AG04450 (cell line): ENCODE measurements around the gene LMTK2. TPM values are rescaled to one million over a fixed set of nuclear protein-coding genes. Genes with fewer than 3 reads are reported as not detected.
"Not testable (repeated sequence)": the region's sequence is repeated elsewhere in the genome, so short reads cannot be mapped to it uniquely, and the experiment has no call there.

Source experiments
- CTCF ChIA-PET: fragments of 300-600, 350-600 bp; formaldehyde crosslinking; extraction: SDS; loops from one replicate; lab custom pipeline; 2022; ENCODE audit warnings: antibody characterized with exemption, inconsistent platforms; lab: Charles Lee
- POLR2A ChIA-PET: fragments of 350-600 bp; formaldehyde crosslinking; extraction: SDS; loops from one replicate; lab custom pipeline; 2021; ENCODE audit warnings: antibody characterized with exemption, inconsistent platforms; lab: Yijun Ruan, JAX
- DNase-seq: peaks from one replicate; pipeline ENCODE4 v3.0.0-alpha.2; 2011; ENCODE audit warnings: low read depth, low spot score
- H3K27ac ChIP-seq: one replicate; pipeline ENCODE4 v1.5.1; 2012; ENCODE audit warnings: low read depth, low read length, control low read depth
- H3K27me3 ChIP-seq: one replicate; pipeline ENCODE4 v1.6.0; 2012; ENCODE audit warnings: low read length; ENCODE audit not compliant: control insufficient read depth, insufficient read depth
- H3K4me3 ChIP-seq: 2 replicates; pipeline ENCODE4 v1.5.1; 2011; ENCODE audit warnings: mild to moderate bottlenecking, low read depth, low read length, control low read depth
- H3K9me3 ChIP-seq: 2 replicates; pipeline ENCODE4 v1.5.1; 2012; ENCODE audit warnings: low read length; ENCODE audit not compliant: control insufficient read depth, insufficient read depth
- polyA plus RNA-seq: library from polyadenylated mRNA; depleted of rRNA; stranded (reverse); fragments of >200 nt; gene quantifications from 2 replicates; pipeline ENCODE4 v1.2.3, GENCODE V29; 2011
- TF ChIP-seq, protein P1 (sequence below): IDR thresholded peaks from 2 replicates; pipeline ENCODE4 v1.5.1; 2011; ENCODE audit warnings: low read depth, low read length, control low read depth, inconsistent platforms

Gene LMTK2
- polyA plus RNA-seq, 1 experiment = 3.7 TPM

DNA sequence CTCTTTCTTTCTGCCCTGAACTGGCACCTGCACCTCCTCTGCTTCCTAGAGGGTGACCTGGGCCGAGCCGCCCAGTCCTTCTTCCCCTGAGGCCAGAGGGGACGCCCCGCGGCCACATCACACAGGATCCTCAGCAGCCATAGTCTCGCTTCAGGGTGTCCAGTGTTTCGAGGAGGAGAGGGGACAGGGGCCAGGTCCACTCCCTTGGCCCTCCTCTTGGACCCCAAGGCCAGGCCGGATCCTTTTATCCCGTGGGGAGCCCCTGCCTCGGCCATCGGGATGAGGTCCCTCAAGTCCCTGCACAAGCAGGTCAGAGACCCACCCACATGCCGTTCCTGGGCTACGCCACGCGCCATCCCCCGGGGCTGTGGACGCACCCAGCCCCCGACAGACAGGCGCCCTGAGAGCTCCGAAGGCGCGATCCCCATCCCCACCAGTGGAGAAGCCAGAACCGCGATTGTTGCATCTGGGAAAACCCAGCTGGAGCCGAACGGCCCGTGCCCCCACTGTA is 108.2 kb downstream of the LMTK2 start:
- CTCF ChIA-PET = no interaction called here
- H3K27me3 ChIP-seq = no peaks in the 10 kb centered on the region
- no peak overlapping the region for H3K4me3 ChIP-seq
- TF ChIP-seq, protein P1, sequence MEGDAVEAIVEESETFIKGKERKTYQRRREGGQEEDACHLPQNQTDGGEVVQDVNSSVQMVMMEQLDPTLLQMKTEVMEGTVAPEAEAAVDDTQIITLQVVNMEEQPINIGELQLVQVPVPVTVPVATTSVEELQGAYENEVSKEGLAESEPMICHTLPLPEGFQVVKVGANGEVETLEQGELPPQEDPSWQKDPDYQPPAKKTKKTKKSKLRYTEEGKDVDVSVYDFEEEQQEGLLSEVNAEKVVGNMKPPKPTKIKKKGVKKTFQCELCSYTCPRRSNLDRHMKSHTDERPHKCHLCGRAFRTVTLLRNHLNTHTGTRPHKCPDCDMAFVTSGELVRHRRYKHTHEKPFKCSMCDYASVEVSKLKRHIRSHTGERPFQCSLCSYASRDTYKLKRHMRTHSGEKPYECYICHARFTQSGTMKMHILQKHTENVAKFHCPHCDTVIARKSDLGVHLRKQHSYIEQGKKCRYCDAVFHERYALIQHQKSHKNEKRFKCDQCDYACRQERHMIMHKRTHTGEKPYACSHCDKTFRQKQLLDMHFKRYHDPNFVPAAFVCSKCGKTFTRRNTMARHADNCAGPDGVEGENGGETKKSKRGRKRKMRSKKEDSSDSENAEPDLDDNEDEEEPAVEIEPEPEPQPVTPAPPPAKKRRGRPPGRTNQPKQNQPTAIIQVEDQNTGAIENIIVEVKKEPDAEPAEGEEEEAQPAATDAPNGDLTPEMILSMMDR = no peak
- peaks cover 4% of the 10 kb centered on the region; the same call in 1 of the 2 replicates for H3K9me3 ChIP-seq
- no peak overlapping the region for H3K27ac ChIP-seq
- no peak for DNase-seq
- POLR2A ChIA-PET = no interaction called here

DNA sequence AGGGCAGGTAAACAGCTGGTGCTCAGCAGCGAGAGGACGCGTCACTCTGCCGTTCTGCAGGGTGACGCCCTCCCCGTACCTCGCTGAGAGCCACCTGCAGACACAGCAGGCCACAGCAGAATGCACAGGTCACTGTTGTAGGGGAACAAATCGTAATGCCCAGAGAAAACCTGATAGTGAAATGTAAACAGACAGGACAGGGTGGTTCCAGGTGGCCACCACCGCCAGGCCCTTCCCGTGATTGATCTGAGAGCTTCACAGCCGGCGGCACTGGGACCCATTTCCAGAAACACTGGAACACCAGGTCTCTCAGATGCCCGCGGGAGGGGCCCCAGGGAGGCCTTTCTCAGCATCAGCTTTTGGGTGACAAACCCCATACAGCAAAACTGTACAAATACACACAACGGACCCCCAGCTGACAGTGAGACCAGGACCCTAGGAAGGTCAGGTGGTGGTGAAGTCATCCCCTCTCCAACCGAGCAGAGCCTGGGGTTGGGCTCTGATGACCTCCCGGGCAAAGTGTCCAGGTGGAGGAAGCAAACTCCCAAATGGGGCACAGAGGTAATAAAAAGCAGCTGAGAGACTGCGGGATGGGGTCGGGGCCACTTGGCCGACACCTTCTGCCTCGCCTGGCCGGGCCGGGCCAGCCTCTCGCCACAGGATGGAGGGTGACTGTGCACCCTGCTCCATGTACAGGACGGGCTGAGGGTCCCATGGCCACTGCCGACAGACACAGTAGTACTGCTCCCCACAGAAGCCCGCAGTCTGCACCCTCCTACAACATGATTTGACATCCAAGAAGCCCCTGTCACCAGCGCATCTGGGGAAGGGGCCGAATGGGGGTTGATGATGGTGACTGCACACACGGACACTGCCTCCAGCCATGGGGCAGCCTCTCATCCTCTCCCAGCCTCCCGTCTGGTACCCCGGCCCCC is 109.2 kb downstream of the LMTK2 start:
- CTCF ChIA-PET = no interaction called here
- DNase-seq = no peak

DNA sequence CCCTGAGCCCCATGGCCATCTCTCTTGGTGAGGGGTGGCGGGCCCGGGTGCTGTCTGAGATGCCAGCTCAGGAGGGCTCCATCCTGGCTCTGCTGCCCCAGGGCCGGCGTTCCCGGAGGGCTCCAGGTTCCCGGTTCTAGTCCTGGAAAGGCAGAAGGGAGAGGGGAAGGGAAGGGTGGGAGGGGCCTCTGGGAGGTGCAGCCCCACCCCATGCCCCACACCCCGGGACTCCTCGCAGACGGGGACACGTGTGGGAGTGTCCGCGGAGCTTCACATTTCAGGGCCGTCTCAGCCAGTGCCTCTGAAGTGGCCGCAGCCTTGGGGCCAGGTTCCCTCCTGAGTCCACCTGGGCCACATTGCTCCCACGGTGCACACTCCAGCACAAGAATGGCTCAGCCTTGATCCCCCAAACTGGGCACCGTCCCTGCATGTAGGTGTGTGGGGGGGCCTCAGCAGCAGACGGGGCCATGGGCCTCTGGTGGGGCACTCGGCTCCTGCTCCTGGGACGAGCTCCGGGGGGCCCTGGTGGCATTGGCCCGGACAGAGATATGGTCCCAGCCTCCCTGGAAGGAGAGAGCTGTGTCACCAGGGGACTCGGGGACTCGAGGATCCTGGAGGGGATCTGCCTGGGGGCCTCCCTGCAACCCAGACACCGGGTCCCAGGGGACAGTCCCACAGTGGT is 110.4 kb downstream of the LMTK2 start:
- Histone ChIP-seq H3K27ac (no peak overlapping the region), H3K9me3 (peaks cover 4% of the 10 kb centered on the region; the same call in 1 of the 2 replicates), H3K27me3 (no peaks in the 10 kb centered on the region), H3K4me3 (no peak overlapping the region)
- DNase-seq = no peak
- ChIA-PET POLR2A (interaction anchor here (0.7 kb wide), 1 partner anchor 13 kb away, joined by 10 read pairs; no protein-coding TSS in a partner anchor), CTCF (no interaction called here)
- TF ChIP-seq, protein P1 = no peak

More for the DNA sequence above, 109.2 kb downstream of the LMTK2 start:
- POLR2A ChIA-PET = interaction anchor here (0.7 kb wide), 1 partner anchor 12 kb away, joined by 10 read pairs; no protein-coding TSS in a partner anchor
- H3K4me3 ChIP-seq = no peak overlapping the region
- H3K9me3 ChIP-seq = peaks cover 4% of the 10 kb centered on the region; the same call in 1 of the 2 replicates
- no peak overlapping the region for H3K27ac ChIP-seq
- no peaks in the 10 kb centered on the region for H3K27me3 ChIP-seq
- TF ChIP-seq, protein P1 = no peak

DNA sequence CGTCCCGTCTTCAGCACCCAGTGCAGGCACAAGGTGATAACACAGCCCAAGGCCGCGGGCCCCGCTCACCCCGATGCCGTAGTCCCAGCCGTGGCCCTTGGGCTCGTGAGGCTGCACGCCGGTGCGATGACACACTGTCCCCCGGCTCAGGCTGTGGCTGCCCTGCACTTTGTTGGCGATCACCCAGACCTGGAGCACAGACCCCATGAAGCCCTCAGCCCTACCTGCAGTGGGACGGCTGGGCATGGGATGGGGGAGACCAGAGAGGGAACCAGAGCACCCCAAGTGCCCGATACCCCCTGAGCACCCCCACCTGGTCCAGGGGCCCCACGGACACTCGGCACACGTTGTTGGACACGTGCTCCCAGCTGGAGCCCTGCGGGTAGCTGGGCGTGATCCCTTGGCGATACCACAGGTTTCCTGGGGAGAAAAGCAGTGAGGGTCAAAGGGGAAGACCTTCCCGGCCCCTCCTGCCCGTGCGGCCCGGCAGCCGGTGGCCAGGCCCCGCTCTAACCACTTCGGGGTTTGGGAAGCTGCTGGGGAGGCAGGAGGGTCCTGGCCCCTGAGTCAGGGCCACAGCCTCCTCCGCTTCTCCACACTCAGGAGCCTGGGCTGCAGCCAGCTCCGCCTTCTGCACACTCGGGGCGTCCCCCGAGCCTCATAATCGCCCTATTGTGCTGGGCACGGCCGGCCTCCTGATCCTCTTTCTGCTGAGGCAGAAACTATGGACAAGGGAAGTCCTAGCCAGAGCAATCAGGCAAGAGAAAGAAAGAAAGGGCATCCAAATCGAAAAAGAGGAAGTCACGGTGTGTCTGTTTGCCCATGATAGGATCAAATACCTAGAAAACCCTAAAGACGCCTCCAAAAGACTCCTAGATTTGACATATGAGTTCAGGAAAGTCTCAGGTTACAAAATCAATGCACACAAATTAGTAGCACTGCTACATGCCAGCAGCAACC is 111.2 kb downstream of the LMTK2 start:
- no peaks in the 10 kb centered on the region for H3K27me3 ChIP-seq
- POLR2A ChIA-PET = no interaction called here
- peaks cover 4% of the 10 kb centered on the region; the same call in 1 of the 2 replicates for H3K9me3 ChIP-seq
- H3K4me3 ChIP-seq = no peak overlapping the region
- CTCF ChIA-PET = no interaction called here
- no peak for DNase-seq
- TF ChIP-seq, protein P1 = no peak
- no peak overlapping the region for H3K27ac ChIP-seq

DNA sequence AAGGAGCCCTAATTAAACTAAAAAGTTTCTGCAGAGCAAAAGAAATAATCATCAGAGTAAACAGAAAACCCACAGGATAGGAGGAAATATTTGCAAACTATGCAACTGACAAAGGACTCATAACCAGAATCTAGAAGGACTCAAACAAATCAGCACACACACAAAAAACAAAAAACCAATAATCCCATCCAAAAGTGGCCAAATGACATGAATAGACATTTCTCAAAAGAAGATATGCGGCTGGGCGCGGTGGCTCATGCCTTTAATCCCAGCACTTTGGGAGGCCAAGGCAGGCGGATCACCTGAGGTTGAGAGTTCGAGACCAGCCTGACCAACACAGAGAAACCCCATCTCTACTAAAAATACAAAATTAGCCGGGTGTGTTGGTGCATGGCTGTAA is 112.7 kb downstream of the LMTK2 start:
- H3K9me3 ChIP-seq, DNase-seq, H3K27me3 ChIP-seq, POLR2A ChIA-PET, H3K4me3 ChIP-seq, H3K27ac ChIP-seq: not testable (repeated sequence)
- CTCF ChIA-PET = interaction anchor here (0.6 kb wide), 1 partner anchor 10 kb away, joined by 3 read pairs; no protein-coding TSS in a partner anchor
